Esophagus squamous epithelium (tissue), 4 donors: ENCODE measurements around the gene SUSD3.

Source experiments
- CTCF ChIP-seq, 6 experiments: fragments of 450-650 bp in 4 of 6; fragments of 200-600 bp in 2 of 6; sonication (generic) in 2 of 6; IDR thresholded peaks; one replicate each; pipeline ENCODE4 v1.5.1; 2016 to 2019; ENCODE audit warnings: antibody characterized with exemption in 6 of 6, mild to moderate bottlenecking in 4 of 6, moderate library complexity in 4 of 6
- POLR2A ChIP-seq, 4 donors: fragments of 450-650 bp; IDR thresholded peaks; one replicate each; pipeline ENCODE4 v1.6.1; 2017; ENCODE audit warnings: antibody characterized with exemption in 4 of 4, mild to moderate bottlenecking in 4 of 4, moderate library complexity in 3 of 4

GRCh38 chr9:93090091-93090655 is 31.7 kb downstream of the SUSD3 start:
- no peak for TF ChIP-seq CTCF (IDR thresholded peaks at IDR 0.05)
- no peak for TF ChIP-seq POLR2A (IDR thresholded peaks at IDR 0.05)
